GM18508 (cell line): ENCODE measurements around the gene ABCF1.
A peak's percentile ranks its signal among the peaks of the same experiment; 100 is the strongest.
"Not testable (repeated sequence)": the region's sequence is repeated elsewhere in the genome, so short reads cannot be mapped to it uniquely, and the experiment has no call there.

ENCODE experiments used
- ATAC-seq: cut with Tn5 transposase; IDR thresholded peaks from one replicate; pipeline ENCODE4 v1.9.1; 2021; ENCODE audit warnings: moderate number of reproducible peaks; ENCODE audit not compliant: insufficient read depth, unreplicated experiment

Gene ABCF1

GRCh38 chr6:30571075-30571761 lies at the start of gene ABCF1:
Gene ABCF1 (plus strand): TSS chr6:30571442. CDS start chr6:30571488, 46 bp downstream.
- ATAC-seq, result peak; percentile 67

- not testable (repeated sequence) for ATAC-seq
These were observed 49.3 kb upstream of the ABCF1 start for GRCh38 chr6:30521952-30522351.

GRCh38 chr6:30526444-30526843 lies 44.8 kb upstream of the ABCF1 start:
- not testable (repeated sequence) for ATAC-seq

- ATAC-seq, result peak; percentile 49
These were observed 41.8 kb upstream of the ABCF1 start for GRCh38 chr6:30529349-30529875.

- no peak for ATAC-seq
These were observed 41.2 kb upstream of the ABCF1 start for GRCh38 chr6:30530014-30530413.

- ATAC-seq, result no peak
These were observed 37.6 kb upstream of the ABCF1 start for GRCh38 chr6:30533460-30534294.

GRCh38 chr6:30537931-30538330 lies 33.3 kb upstream of the ABCF1 start:
- ATAC-seq, result no peak

GRCh38 chr6:30541515-30542403 lies 29.5 kb upstream of the ABCF1 start:
- ATAC-seq, result no peak

GRCh38 chr6:30542404-30542725 lies 28.9 kb upstream of the ABCF1 start:
- ATAC-seq, result no peak

- no peak for ATAC-seq
These were observed 28.3 kb upstream of the ABCF1 start for GRCh38 chr6:30542915-30543314.

- no peak for ATAC-seq
These were observed 27.4 kb upstream of the ABCF1 start for GRCh38 chr6:30543821-30544220.

- no peak for ATAC-seq
These were observed 26.5 kb upstream of the ABCF1 start for GRCh38 chr6:30544666-30545272.

GRCh38 chr6:30547454-30547853 lies 23.8 kb upstream of the ABCF1 start:
- no peak for ATAC-seq

- ATAC-seq, result no peak
These were observed 22.9 kb upstream of the ABCF1 start for GRCh38 chr6:30548375-30548774.

GRCh38 chr6:30554404-30554803 lies 16.8 kb upstream of the ABCF1 start:
- ATAC-seq, result no peak

GRCh38 chr6:30554962-30555815 lies 16.1 kb upstream of the ABCF1 start:
- ATAC-seq, result no peak

- no peak for ATAC-seq
These were observed 15.5 kb upstream of the ABCF1 start for GRCh38 chr6:30555816-30556065.

- peak; percentile 39 for ATAC-seq
These were observed 15.0 kb upstream of the ABCF1 start, which contains the start of gene GNL1 for GRCh38 chr6:30556066-30556905. Gene GNL1 (minus strand): TSS chr6:30556489. CDS start chr6:30556203, 286 bp downstream.
